H1 (cell line): ENCODE data around the gene ANXA2.

Experiments
- SP2 ChIP-seq: IDR thresholded peaks from 2 replicates; pipeline ENCODE4 v1.6.1; 2012; ENCODE audit warnings: mild to moderate bottlenecking, low read length, inconsistent platforms
- TF ChIP-seq, protein P1 (sequence below): IDR thresholded peaks from 2 replicates; pipeline ENCODE4 v1.6.1; 2011; ENCODE audit warnings: low read length, improper control_type of control experiment

DNA sequence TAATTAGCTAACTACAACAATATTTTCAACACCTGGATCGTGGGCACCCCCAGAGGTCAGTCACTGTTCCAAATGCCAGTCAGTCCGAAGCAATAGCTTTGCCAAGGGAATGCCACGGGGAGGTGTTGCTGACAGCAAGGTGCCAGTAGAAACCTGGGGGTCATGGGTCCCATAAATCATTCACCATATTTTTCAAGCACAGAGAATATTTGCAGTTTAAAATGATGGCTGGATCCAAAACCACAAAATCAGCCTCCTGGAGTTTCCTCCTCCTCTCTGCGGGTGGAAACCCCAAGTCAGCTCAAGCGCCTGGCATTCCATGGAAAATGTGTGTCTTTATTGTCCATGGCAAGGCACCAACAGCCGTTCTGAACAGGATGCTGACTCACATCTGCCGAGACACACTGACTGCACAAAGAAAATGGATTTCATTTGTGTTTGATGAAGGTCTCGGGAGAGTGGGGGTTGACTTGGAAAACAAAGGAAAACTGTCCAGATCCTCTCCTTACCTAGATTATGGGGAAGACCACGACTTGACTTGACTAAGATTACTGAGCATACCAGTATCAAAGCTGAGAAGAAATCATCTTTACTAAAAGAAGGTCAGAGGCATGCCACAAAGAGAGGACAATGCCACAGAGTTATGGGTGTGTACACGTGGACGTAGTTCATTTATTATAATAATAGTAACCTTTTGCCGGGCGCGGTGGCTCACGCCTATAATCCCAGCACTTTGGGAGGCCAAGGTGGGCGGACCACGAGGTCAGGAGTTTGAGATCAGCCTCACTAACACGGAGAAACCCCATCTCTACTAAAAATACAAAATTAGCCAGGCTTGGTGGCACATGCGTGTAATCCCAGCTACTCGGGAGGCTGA is 26.4 kb downstream of the ANXA2 start:
- TF ChIP-seq, protein P1, sequence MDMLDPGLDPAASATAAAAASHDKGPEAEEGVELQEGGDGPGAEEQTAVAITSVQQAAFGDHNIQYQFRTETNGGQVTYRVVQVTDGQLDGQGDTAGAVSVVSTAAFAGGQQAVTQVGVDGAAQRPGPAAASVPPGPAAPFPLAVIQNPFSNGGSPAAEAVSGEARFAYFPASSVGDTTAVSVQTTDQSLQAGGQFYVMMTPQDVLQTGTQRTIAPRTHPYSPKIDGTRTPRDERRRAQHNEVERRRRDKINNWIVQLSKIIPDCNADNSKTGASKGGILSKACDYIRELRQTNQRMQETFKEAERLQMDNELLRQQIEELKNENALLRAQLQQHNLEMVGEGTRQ = no peak
- no peak for TF ChIP-seq SP2
